ENCODE data around the gene ABHD12. TPM values are rescaled to one million over a fixed set of nuclear protein-coding genes. Genes with fewer than 3 reads are reported as not detected.
"Not testable (repeated sequence)": the region's sequence is repeated elsewhere in the genome, so short reads cannot be mapped to it uniquely, and the experiment has no call there.

ABHD12 gene
- 10 to 100 TPM; 18.1 to 18.4 TPM for total RNA-seq

- Mint-ChIP-seq H3K4me1 (peaks cover 12% of the 10 kb centered on the region), H3K9me3 (no peaks in the 10 kb centered on the region), H3K4me3 (peak within 1 kb of the TSS; percentile 85), H3K27me3 (no peaks in the 10 kb centered on the region), H3K27ac (peak within 1 kb of the TSS; percentile 88), H3K36me3 (peaks cover 7% of the 10 kb centered on the region)
- DNase-seq, result peak; percentile 96
Observed at GRCh38 chr20:25390538-25391528, at the start of gene ABHD12. ABHD12 (minus strand) TSS chr20:25390835; CDS start chr20:25390703, 132 bp downstream.

GRCh38 chr20:25439328-25439727 lies 48.7 kb upstream of the ABHD12 start:
- DNase-seq, result no peak
- Mint-ChIP-seq H3K27me3 (no peaks in the 10 kb centered on the region), H3K4me1 (no peaks in the 10 kb centered on the region), H3K9me3 (no peaks in the 10 kb centered on the region), H3K4me3 (no peak overlapping the region), H3K27ac (no peak overlapping the region), H3K36me3 (peaks cover 29% of the 10 kb centered on the region)

GRCh38 chr20:25437153-25437581 lies 46.5 kb upstream of the ABHD12 start:
- H3K27ac Mint-ChIP-seq, result no peak overlapping the region
- no peaks in the 10 kb centered on the region for H3K4me1 Mint-ChIP-seq
- no peak for DNase-seq
- H3K36me3 Mint-ChIP-seq, result peaks cover 34% of the 10 kb centered on the region
- H3K27me3 Mint-ChIP-seq, result no peaks in the 10 kb centered on the region
- H3K9me3 Mint-ChIP-seq, result no peaks in the 10 kb centered on the region
- H3K4me3 Mint-ChIP-seq, result no peak overlapping the region

- Mint-ChIP-seq H3K9me3 (peaks cover 4% of the 10 kb centered on the region), H3K27ac (no peak overlapping the region), H3K4me3 (no peak overlapping the region), H3K27me3 (no peaks in the 10 kb centered on the region), H3K36me3 (peaks cover 55% of the 10 kb centered on the region), H3K4me1 (peaks cover 19% of the 10 kb centered on the region)
- DNase-seq, result no peak
Observed at GRCh38 chr20:25424536-25424935, 33.9 kb upstream of the ABHD12 start.

- no peak for DNase-seq
- Mint-ChIP-seq H3K4me1 (peaks cover 19% of the 10 kb centered on the region), H3K27ac (no peak overlapping the region), H3K27me3 (no peaks in the 10 kb centered on the region), H3K4me3 (no peak overlapping the region), H3K36me3 (peaks cover 40% of the 10 kb centered on the region), H3K9me3 (peaks cover 4% of the 10 kb centered on the region)
Observed at GRCh38 chr20:25422032-25422431, 31.4 kb upstream of the ABHD12 start.

- H3K27ac Mint-ChIP-seq, result no peak overlapping the region
- H3K4me3 Mint-ChIP-seq, result no peak overlapping the region
- peaks cover 38% of the 10 kb centered on the region for H3K36me3 Mint-ChIP-seq
- H3K27me3 Mint-ChIP-seq, result no peaks in the 10 kb centered on the region
- no peak for DNase-seq
- peaks cover 19% of the 10 kb centered on the region for H3K4me1 Mint-ChIP-seq
- H3K9me3 Mint-ChIP-seq, result peaks cover 3% of the 10 kb centered on the region
Observed at GRCh38 chr20:25421102-25421501, 30.5 kb upstream of the ABHD12 start.

- Mint-ChIP-seq H3K27ac (no peak overlapping the region), H3K27me3 (no peaks in the 10 kb centered on the region), H3K4me1 (peaks cover under 1% of the 10 kb centered on the region), H3K36me3 (peaks cover 29% of the 10 kb centered on the region), H3K4me3 (no peak overlapping the region), H3K9me3 (no peaks in the 10 kb centered on the region)
- no peak for DNase-seq
Observed at GRCh38 chr20:25418776-25419175, 28.1 kb upstream of the ABHD12 start.

- no peak overlapping the region for H3K27ac Mint-ChIP-seq
- peaks cover 6% of the 10 kb centered on the region for H3K9me3 Mint-ChIP-seq
- no peaks in the 10 kb centered on the region for H3K27me3 Mint-ChIP-seq
- H3K4me1 Mint-ChIP-seq, result peaks cover 16% of the 10 kb centered on the region
- H3K36me3 Mint-ChIP-seq, result peaks cover 14% of the 10 kb centered on the region
- DNase-seq, result no peak
- H3K4me3 Mint-ChIP-seq, result peak overlapping the region; percentile 91
Observed at GRCh38 chr20:25408890-25409289, 18.3 kb upstream of the ABHD12 start.

- DNase-seq, result no peak
- Mint-ChIP-seq H3K4me1 (peaks cover 16% of the 10 kb centered on the region), H3K36me3 (peaks cover 10% of the 10 kb centered on the region), H3K27me3 (no peaks in the 10 kb centered on the region), H3K4me3 (peak overlapping the region; percentile 91), H3K27ac (peak overlapping the region; percentile 91), H3K9me3 (peaks cover 11% of the 10 kb centered on the region)
Observed at GRCh38 chr20:25408170-25408547, 17.5 kb upstream of the ABHD12 start.

- peak within 1 kb of the TSS; percentile 91 for H3K27ac Mint-ChIP-seq
- H3K4me1 Mint-ChIP-seq, result peaks cover 16% of the 10 kb centered on the region
- H3K36me3 Mint-ChIP-seq, result peaks cover 12% of the 10 kb centered on the region
- peak; percentile 88 for DNase-seq
- H3K4me3 Mint-ChIP-seq, result peak within 1 kb of the TSS; percentile 91
- peaks cover 14% of the 10 kb centered on the region for H3K9me3 Mint-ChIP-seq
- H3K27me3 Mint-ChIP-seq, result no peaks in the 10 kb centered on the region
Observed at GRCh38 chr20:25407311-25408169, 16.9 kb upstream of the ABHD12 start, which contains the start of gene GINS1. GINS1 (plus strand) TSS chr20:25407673; CDS start chr20:25407821, 148 bp downstream.

GRCh38 chr20:25402583-25402982 lies 11.9 kb upstream of the ABHD12 start:
- Mint-ChIP-seq H3K36me3 (peaks cover 3% of the 10 kb centered on the region), H3K27ac (no peak overlapping the region), H3K4me1 (peaks cover 7% of the 10 kb centered on the region), H3K27me3 (no peaks in the 10 kb centered on the region), H3K4me3 (no peak overlapping the region), H3K9me3 (peaks cover 17% of the 10 kb centered on the region)
- no peak for DNase-seq

GRCh38 chr20:25400291-25400732 lies 9.7 kb upstream of the ABHD12 start:
- not testable (repeated sequence) for H3K4me1 Mint-ChIP-seq, H3K36me3 Mint-ChIP-seq, H3K27ac Mint-ChIP-seq, H3K4me3 Mint-ChIP-seq, H3K27me3 Mint-ChIP-seq, DNase-seq
- H3K9me3 Mint-ChIP-seq, result peaks cover 17% of the 10 kb centered on the region

GRCh38 chr20:25399037-25399430 lies 8.4 kb upstream of the ABHD12 start:
- H3K4me3 Mint-ChIP-seq, result no peak overlapping the region
- H3K4me1 Mint-ChIP-seq, result no peaks in the 10 kb centered on the region
- no peak overlapping the region for H3K27ac Mint-ChIP-seq
- no peak for DNase-seq
- H3K36me3 Mint-ChIP-seq, result peaks cover 3% of the 10 kb centered on the region
- peaks cover 11% of the 10 kb centered on the region for H3K9me3 Mint-ChIP-seq
- H3K27me3 Mint-ChIP-seq, result no peaks in the 10 kb centered on the region

- Mint-ChIP-seq H3K4me3 (no peak overlapping the region), H3K9me3 (peaks cover 9% of the 10 kb centered on the region), H3K36me3 (peaks cover 3% of the 10 kb centered on the region), H3K4me1 (no peaks in the 10 kb centered on the region), H3K27ac (no peak overlapping the region), H3K27me3 (no peaks in the 10 kb centered on the region)
- DNase-seq, result no peak
Observed at GRCh38 chr20:25398376-25399036, 7.9 kb upstream of the ABHD12 start.
